Hematopoietic multipotent progenitor cell treated with erythropoietin and hydrocortisone succinate and interleukin-3 and kit ligand, for 4 days (in vitro differentiated cells): Measurements from ENCODE around the gene SACS.
"Not testable (repeated sequence)": the region's sequence is repeated elsewhere in the genome, so short reads cannot be mapped to it uniquely, and the experiment has no call there.

Experiments used
- DNase-seq: peaks from one replicate; pipeline ENCODE4 v3.0.0-alpha.2; 2015

The SACS gene

DNA sequence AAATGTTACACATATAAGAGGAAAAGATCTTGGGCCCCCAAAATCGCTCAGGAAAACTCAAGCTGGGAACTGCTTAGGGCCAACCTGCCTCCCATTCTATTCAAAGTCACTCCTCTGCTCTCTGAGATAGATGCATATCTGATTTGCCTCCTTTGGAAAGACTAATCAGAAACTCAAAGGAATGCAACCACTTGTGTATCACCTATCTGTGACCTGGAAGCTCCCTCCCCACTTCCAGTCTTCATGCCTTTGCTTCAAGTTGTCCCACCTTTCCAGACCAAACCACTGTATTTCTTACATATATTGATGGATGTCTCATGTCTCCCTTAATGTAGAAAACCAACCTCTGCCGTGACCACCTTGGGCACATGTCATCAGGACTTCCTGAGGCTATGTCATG is 32.3 kb downstream of the SACS start:
- DNase-seq, result not testable (repeated sequence)

DNA sequence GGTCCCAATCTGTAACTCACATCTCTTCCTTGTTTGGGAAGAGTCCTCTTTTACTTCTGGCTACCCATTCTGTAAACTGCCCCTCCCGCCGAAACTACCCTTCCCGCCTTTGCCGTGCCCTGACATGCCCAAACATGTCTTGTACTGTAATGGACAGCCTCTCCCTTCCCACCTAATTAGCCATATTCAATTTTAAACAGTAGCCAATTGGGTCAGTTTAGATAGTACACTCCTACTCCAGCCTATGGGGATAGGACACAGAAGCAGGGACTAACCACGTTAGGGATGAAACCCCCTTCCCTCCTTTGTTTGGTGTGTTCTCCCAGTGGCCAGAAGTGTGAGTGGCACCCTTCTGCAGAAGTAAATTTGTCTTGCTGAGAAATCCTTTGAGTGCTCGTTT is 34.2 kb downstream of the SACS start:
- no peak for DNase-seq

DNA sequence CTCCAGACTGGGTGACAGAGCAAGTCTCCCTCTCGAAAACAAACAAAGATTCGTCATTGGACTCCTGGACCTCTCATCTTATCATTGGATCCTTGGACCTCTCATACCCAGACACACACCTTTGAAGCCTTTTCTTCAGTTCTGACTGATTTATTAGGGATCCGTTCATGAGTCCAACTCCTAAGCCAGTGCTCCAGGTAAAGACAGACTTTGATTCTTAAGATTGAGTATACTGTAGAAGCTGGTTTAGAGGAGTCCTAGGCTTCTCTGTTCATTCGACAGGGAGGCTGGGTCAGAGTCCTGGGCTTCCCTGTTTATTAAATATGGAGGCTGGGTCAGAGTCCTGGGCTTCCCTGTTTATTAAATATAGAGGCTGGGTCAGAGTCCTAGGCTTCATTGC is 38.7 kb downstream of the SACS start:
- no peak for DNase-seq

DNA sequence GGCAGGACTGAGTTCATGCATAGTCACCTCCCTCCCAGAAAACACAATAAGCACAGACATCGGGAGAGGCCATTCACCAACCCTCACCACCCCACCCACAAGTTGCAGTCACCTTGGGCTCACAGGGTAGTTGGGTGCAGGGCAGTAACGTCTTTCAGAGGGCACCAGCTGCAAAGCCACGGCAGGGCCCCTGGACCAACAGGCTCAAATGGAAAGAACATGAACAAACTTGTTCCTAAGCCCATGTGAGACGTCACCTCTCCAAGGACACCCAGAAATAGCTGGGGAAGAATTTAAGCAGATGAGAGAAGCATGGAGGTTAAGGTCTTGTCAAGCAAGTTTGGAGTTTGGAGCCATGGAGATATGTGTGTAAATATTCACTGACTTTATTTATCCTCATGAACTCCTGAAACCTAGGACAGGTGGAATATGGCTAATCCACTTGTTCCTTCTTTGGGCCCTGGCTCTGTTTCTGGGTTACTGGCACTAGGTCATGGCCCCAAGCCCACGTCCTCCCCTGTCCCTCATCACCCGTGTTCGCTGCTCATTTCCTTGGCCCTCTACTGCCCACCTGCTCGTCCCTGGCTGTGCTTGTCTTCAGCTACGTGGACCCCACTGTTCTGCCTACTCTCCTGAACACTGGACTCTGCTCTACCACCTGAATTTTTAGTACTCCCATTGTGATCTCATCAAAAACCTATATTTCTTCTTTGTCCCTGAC is 40.4 kb downstream of the SACS start:
- DNase-seq, result no peak

DNA sequence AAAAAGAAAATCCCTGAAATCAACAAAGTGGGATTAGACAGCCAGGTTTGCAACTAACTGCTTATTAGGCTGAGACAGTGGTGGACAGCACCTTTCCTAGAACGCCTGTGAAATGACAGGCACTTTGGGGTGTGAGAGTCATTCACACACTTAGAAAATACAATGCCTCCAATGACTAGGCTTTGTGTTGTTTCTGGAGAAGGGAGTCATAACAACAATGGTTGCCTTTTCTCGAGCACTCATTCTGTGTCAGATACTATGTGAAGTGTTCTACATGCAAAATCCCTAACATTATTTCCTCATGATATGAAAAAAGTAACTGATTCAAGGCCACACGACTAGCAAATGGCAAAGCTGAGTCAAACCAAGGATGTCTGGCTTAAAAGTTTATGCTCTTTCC is 41.2 kb downstream of the SACS start:
- no peak for DNase-seq

DNA sequence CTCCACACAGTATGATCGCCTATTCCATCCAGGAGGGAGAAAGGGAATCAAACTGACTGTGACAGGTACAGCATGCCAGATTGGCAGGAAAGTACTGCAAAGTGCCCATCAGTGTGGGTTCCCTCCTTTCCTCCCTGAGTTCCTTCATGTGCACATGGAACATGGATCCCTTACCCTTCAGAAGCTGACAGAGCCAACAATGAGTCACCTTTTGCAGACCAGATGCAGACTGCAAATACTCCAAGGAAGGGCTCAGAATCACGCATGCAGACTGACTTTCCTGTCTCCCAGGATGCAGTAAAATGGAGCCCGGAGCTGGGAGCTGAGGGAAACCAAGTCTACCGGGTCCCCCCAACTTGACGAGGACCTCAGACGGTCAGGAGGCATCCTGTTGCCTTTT is 41.8 kb downstream of the SACS start:
- no peak for DNase-seq

DNA sequence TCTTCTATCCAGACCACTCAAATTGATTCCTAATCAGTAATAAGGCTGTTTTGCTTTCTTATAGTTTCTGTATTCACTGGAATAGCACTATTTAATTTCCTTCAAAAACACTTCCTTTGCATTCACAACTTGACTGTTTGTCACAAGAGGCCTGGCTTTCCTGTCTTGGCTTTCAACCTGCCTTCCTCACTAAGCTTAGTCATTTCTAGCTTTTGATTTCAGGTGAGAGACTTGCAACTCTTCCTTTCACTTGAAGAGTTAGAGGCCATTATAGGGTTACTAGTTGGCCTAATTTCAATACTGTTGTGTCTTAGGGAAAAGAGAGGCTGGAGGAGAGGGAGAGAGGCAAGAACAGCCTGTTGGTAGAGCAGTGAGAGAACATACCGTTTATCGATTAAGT is 47.0 kb downstream of the SACS start:
- DNase-seq, result no peak

DNA sequence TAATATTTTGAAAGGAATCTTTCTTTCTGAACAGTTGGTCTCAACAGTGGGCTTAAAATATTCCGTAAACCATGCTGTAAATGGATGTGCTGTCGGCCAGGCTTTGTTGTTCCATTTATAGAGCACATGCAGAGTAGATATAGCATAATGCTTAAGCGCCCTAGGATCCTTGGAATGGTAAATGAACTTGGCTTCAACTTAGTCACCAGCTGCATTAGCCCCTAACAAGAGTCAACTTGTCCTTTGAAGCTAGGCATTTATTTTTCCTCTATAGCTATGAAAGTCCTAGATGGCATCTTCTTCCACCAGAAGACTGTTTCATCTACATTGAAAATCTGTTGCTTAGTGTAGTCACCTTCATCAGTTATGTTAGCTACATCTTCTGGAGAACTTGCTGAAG is 47.6 kb downstream of the SACS start:
- DNase-seq, result no peak

DNA sequence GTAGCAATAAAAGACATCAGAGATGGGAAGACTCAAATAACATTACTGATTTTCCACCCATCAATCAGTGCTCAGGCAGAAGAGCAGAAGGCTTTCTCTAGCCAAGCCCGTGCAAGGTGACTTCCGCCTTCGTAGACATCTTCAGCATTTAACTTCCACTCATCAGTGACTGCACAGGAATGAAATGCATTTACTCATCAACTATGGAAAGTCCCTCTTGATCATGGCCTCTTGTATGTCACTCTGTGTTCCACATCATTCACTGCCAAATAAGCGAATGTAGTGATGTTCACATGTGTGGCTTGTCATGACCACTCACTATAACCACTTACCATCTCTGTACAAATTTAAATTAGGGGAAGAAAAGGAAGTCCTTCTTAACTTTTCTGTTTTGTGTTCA is 49.4 kb downstream of the SACS start:
- DNase-seq, result no peak

DNA sequence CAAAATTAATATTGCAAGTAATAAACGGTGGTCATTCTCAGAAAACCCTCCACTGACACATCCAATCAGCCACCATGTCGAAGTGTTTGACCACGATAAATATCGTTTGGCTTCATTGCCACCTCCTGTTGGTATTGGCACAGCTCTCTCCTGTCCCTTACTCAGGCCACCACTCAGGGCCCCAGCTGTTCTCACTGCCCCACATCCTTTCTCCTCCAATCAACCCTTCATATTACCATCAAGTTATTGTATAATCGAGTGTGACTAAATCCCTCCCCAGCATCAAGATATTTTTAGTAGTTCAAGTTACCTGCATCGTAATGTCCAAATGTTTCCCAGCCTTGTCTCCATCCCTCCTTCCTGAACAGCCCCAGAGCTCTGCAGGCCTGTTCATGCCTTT is 50.4 kb downstream of the SACS start:
- DNase-seq, result no peak

DNA sequence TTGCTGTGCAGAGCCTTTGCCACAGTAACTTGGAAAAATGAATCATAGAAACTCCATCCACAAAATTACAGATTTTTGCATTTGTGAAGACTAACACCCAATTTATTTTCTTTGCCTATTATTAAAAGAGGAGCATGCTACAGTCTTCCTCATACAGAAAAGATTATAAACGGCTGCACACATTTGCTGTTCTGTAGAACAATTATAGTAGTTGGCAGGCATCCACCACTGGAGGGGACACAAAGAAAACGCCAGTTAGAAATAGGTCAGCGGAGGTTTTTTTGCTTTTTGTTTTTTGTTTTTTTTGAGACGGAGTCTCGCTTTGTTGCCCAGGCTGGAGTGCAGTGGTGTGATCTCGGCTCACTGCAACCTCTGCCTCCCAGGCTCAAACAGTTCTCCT is 51.6 kb downstream of the SACS start:
- no peak for DNase-seq

DNA sequence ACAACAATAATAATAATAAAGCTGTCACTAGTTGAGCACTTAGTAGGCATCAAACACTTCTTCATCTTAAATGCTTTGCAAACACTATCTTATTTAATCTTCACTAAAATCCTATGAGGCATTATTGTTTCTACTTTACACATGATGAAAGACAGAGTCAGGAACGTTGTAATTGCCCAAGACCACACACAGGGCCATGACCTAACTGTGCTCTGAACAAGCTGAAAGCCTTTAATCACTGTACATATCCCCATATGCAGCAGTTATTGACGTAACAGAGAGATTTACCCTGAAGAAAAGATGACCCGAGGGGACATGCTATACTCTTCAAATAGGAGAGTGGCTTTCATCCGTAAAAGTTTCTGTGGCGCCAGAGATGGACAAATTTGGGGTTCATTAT is 53.0 kb downstream of the SACS start:
- no peak for DNase-seq

DNA sequence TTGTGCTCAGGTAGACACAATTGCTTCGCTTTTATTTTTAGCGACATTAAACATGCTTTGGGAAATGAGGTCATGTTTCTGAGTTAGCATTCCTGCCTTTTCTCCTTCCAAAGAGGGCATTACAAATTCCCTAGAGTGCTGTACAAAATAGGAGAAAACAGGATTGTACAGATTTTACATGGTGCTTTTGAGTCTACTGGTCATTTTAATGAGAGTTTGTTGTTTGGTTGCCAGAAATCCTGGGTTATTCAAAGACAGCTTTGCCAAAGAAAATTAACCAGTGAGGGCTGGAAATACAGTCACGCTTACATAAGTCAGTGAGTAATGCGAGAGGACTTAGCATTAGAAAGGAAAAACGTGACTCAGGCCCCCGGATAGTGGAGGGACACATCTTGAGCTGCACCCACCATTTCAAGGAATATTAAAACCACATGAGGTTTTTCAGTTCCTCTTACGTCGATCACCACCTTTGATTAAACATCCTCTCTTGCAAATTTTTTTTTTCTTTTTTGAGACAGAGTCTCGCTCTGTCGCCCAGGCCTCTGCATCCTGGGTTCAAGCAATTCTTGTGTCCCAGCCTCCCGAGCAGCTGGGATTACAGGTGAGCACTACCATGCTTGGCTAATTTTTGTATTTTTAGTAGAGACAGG is 55.4 kb downstream of the SACS start:
- DNase-seq, result peak; percentile 82

DNA sequence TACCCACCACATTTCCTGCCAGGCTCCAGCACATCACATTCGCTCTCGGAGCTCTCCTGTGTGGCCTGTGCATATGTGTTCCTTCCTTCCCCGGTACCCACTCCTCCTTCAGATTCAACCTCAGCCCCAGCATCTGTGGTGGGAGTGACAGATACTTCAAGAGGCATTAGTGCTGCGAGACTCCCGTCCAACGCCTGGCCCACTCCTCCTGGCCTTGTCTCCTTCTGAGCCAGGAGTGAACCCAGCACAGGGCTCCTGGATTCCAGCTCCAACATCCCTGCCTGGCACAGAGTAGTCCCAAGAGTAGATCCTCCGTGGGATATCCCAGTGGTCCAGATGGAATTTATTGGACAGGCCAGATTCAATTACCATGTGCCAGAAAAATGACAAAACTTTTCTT is 55.9 kb downstream of the SACS start:
- DNase-seq, result no peak

DNA sequence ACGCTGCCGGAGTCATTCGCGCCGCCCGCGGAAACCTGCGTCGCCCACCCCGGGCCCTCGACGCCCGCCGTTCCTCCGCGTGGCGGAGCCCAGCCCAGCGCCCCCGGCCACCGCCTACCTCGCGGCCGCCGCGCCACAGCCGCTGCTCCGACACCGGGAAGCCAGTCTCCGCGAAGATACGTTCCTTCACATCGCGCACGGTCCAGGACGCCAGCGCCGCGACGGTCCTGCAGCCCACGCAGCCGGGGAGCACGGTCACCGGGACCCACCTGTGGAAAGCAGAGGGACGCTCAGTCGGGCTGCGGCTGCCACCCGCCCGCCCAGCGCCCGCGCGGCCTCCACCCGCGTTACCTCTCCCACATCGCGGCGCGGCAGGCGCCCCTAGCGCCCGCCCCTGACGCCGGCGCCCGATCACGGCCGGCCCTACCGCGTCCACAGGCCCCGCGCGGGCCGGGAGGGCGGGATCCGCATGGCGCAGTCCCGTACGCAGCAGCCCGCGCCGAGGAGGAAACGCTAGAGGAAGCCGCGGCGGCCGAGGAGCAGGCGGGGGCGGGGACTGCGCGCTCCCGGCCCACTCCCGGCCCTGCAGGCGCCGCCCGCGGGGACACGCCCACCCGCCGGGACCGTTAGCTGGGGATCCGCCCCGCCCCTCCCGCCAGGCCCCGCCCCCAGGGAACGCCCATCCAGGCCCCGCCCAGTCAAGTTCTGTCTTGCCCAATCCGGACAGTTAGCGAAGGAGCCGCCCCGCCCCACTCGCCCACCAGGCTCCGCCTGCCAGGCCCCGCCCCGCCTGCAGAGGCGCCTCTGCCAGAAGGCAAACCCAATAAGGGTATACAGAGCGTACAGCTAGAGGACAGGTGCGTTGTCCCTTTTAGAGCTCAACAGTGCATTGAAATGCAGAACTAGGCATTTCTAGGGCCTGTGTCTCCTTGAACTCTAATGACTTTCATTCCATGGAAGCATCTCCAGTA is 58.2 kb downstream of the SACS start:
- DNase-seq, result peak; percentile 97

DNA sequence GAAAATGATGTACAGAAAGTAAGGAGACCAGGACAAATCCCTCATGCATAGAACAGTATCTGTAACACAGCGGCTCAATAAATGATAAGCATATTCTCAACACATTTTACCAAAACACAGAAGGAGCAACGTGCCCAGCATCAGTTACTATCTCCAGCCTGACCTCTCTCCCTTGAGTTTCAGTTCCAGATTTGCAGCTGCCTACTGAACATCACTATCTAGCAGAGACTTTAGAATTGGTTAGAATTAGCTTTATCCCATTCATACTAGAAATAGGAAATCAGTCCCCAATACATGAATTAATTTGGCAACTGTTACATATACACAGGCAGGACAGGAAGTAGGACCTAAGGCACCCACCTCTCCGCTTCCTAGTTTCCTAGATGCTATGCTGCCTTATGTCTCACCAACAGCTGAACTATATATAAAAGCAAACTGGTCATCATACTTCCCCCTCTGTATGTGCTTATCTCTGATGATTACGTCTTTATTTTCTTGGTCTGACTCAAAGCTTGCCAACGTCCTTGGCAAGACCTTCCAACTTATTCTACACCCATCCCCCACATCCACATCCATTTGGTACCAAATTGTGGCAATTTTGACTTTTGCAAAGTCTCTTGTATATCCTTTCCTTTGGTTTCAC is 61.1 kb downstream of the SACS start:
- DNase-seq, result peak; percentile 43

DNA sequence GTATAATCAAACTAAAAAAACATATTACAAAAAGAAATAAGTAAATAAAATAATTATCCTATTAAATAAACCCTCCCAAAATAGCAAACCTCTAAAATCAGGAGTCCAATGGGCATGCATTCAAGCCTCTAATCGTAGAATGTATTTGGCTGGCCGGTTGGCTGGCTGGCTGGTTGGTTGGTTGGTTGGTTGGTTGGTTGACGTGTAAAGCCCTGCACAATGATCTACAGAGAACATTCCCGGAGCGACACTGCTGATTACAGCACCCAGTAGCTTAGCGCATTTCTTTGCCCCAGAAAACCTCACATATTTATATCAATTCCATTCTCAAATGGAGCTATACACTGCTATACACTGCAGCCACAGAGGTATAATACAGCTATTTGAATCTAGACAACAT is 65.6 kb downstream of the SACS start:
- DNase-seq, result no peak

DNA sequence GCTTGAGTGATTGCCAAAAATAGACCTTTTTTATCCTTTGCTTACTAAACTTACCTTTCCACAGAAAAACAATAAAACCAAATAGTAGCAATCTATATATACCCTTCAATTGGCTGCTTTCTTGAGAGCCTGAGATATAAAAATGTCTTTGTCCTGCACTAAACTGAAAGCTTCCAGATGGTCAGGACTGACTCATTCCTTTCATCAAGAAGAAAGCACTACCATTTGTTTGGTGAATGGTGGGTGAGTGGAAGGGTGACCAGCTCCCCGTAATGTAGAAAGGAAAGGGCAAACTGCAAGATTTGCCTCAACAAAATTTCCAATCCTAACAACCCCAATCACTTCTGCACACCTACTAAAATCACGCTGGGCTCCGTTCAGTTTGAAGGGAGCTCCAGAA is 67.8 kb downstream of the SACS start:
- no peak for DNase-seq

DNA sequence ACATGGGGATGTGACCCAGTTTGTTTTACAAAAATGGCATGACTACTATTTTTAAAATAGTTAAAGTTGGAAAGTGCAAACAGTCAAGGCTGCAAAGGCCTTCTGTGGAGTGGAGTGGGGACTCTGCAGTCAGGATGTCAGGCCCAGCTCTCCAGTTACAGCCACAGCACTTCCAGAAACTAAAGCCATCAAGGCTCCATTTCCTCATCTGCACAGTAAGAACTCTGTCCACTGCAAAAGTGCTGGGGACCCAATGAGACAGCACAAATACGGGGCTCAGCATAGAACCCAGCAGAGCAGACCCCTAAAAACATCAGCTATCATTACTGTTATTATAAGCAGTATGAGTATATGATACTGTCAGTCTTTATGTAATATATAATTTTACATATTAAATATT is 73.6 kb downstream of the SACS start:
- DNase-seq, result no peak

DNA sequence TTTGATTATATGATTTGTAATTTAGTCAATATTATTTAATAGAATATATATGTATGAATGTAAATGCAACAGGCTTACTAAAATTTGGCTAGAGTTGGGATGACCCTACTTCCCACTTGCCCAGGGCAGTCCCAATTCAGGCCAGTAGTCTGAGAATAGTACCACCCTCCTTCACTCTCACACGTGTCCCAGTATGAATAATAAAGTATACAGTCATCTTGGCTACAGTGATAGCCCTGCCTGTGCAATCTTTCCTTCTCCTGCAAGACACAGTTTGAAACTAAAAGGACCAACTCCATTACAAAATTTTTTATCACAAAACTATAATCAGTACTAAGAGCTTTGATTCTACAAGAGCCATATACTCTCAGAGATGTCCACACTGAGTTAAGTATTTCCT is 76.2 kb downstream of the SACS start:
- no peak for DNase-seq

DNA sequence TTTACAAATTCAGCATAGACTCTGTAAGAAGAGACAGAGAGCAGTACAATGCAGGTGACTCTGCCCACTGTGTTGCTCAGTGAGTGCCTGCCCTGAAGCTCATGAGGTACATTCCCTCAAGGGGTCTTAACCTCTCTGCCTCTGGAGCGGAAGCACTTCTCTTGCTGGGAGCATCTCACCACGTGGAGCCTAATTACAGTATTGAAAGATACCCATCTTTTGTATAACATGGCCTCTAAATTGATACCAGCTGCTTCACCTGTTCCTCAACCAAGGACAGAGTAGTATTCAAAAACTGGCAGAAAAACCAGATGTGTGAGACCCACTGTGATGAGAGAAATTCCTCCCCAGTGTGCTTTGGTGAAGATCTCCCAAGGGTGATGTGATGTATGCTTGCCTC is 77.1 kb downstream of the SACS start:
- no peak for DNase-seq

DNA sequence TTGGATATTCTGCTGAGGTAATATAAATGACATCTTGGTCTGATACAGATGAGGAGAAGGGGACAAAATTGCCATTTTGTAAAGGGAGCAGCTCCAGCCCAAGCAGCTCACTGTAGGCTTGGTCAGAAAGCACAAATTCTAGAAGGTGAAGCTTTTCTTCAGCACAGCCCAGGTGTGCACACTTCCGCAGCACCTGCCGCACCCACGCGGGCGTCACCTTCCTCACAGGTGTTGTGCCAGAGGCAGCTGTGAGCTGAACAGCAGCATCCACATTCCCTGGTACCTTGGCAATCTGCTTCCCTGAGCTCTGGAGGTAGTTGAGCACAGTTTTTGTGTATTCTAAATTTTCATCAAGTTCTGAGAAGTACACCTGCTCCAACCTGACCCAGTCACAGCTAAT is 79.0 kb downstream of the SACS start:
- DNase-seq, result no peak

DNA sequence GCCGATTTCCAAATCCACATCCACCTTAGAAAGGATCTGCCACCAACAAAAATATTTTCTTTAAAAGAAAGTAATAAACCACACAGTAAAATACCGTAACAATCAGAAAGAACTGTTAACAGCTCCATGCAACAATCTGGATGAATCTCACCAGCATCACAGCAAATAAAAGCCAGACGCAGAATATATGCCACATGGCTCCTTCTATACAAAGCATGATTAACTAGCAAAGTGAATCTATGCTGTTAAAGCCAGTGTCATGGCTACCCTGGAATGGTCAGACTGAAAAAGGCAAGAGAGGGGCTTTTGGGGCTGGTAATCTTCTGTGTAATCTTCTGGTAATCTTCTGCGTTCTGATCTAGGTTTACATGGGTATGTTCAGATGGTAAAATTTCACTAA is 81.3 kb downstream of the SACS start:
- no peak for DNase-seq
